HCT116 (cell line): Measurements from ENCODE around the gene IFI27. TPM values are rescaled to one million over a fixed set of nuclear protein-coding genes. Genes with fewer than 3 reads are reported as not detected.

Experiments used
- ATAC-seq: fragments of 200-7000 bp; cut with Tn5 transposase; 2 replicates; pipeline ENCODE4 v1.9.1; 2020; ENCODE audit warnings: mild to moderate bottlenecking, moderate library complexity
- BruUV-seq: library from RNA; stranded (reverse); fragments of 400-500 nt; replicated peaks from 2 replicates; lab custom pipeline; 2021; lab: Mats Ljungman, UMichigan
- CTCF ChIA-PET: fragments of 300-600 bp; sonication (Branson Sonifier 250); formaldehyde crosslinking; loops from one replicate; lab custom pipeline; 2021; ENCODE audit warnings: antibody characterized with exemption; lab: Charles Lee
- POLR2A ChIA-PET: fragments of 300-600, 350-600 bp; sonication (Branson Sonifier 250); formaldehyde crosslinking; loops from one replicate; lab custom pipeline; 2021; ENCODE audit warnings: antibody characterized with exemption; lab: Charles Lee
- RAD21 ChIA-PET, 2 experiments: fragments of 300-600 bp; sonication (Branson Sonifier 250); formaldehyde crosslinking; loops; one replicate each; lab custom pipeline; 2023; ENCODE audit warnings: low total read pairs in 2 of 2; ENCODE audit not compliant: uncharacterized antibody in 2 of 2, unreplicated experiment in 2 of 2, low non-redundant PET in 1 of 2; lab: Charles Lee
- DNase-seq: peaks from one replicate; pipeline ENCODE4 v3.0.0-alpha.2; 2010; ENCODE audit warnings: low read depth, low spot score
- H2AFZ ChIP-seq: fragments of 200-600 bp; shearing (Covaris generic), sonication (generic); 2 replicates; pipeline ENCODE4 v1.6.1; 2017; ENCODE audit warnings: low read depth, mixed run types, mixed read lengths, antibody characterized with exemption, low read length; ENCODE audit not compliant: poor library complexity, severe bottlenecking
- H3K27ac ChIP-seq: 2 replicates; pipeline ENCODE4 v1.5.1; 2012; ENCODE audit warnings: low read depth, low read length
- H3K27me3 ChIP-seq: fragments of 200-600 bp; sonication (generic); 2 replicates; pipeline ENCODE4 v1.6.1; 2016; ENCODE audit warnings: mixed run types, low read length, mixed read lengths; ENCODE audit not compliant: insufficient read depth
- H3K36me3 ChIP-seq, 2 experiments: fragments of 200-500 bp in 1 of 2; fragments of 200-600 bp in 1 of 2; sonication (Bioruptor generic) in 1 of 2; sonication (generic) in 1 of 2; 2 replicates each; pipeline versions ENCODE4 v1.5.1 to v1.6.1; 2014 to 2016; ENCODE audit warnings: low read length in 2 of 2, inconsistent platforms in 1 of 2, mixed read lengths in 1 of 2, mixed run types in 1 of 2; ENCODE audit not compliant: insufficient read depth in 2 of 2, control insufficient read depth in 1 of 2
- H3K4me1 ChIP-seq, 2 experiments: fragments of 200-600 bp in 1 of 2; sonication (generic) in 1 of 2; 2 replicates each; pipeline versions ENCODE4 v1.5.1 to v1.6.1; 2012 to 2017; ENCODE audit warnings: low read length in 2 of 2, inconsistent platforms in 1 of 2, mild to moderate bottlenecking in 1 of 2, mixed read lengths in 1 of 2, mixed run types in 1 of 2, moderate library complexity in 1 of 2; ENCODE audit not compliant: insufficient read depth in 2 of 2, control insufficient read depth in 1 of 2
- H3K4me2 ChIP-seq: fragments of 200-600 bp; sonication (generic); 2 replicates; pipeline ENCODE4 v1.6.1; 2017; ENCODE audit warnings: mixed run types, low read length, mixed read lengths
- H3K4me3 ChIP-seq, 2 experiments: fragments of 200-600 bp in 1 of 2; sonication (generic) in 1 of 2; replicated peaks in 1 of 2; 2 replicates each; pipeline ENCODE4 v1.5.1; 2011 to 2016; ENCODE audit warnings: low read length in 2 of 2, control low read depth in 1 of 2, low read depth in 1 of 2, mild to moderate bottlenecking in 1 of 2, mixed read lengths in 1 of 2, mixed run types in 1 of 2
- H3K79me2 ChIP-seq: fragments of 200-600 bp; sonication (generic); 2 replicates; pipeline ENCODE4 v1.6.1; 2017; ENCODE audit warnings: mild to moderate bottlenecking, mixed run types, low read length, moderate library complexity, mixed read lengths; ENCODE audit not compliant: insufficient read depth
- H3K9ac ChIP-seq: fragments of 200-600 bp; sonication (generic); 2 replicates; pipeline ENCODE4 v1.6.1; 2016; ENCODE audit warnings: low read length, mixed read lengths
- H3K9me2 ChIP-seq: fragments of 200-600 bp; sonication (generic), shearing (Covaris generic); 2 replicates; pipeline ENCODE4 v1.6.1; 2017; ENCODE audit warnings: mixed run types, mild to moderate bottlenecking, moderate library complexity; ENCODE audit not compliant: insufficient read depth
- H3K9me3 ChIP-seq, 2 experiments: fragments of 200-500 bp in 1 of 2; fragments of 200-600 bp in 1 of 2; sonication (Bioruptor generic) in 1 of 2; sonication (generic) in 1 of 2; 2 replicates each; pipeline ENCODE4 v1.6.1; 2014 to 2017; ENCODE audit warnings: low read length in 2 of 2, mixed read lengths in 2 of 2, inconsistent platforms in 1 of 2, low read depth in 1 of 2, mild to moderate bottlenecking in 1 of 2, mixed run types in 1 of 2, moderate library complexity in 1 of 2; ENCODE audit not compliant: control insufficient read depth in 1 of 2, insufficient read depth in 1 of 2
- H4K20me1 ChIP-seq: fragments of 200-600 bp; sonication (generic), shearing (Covaris generic); 2 replicates; pipeline ENCODE4 v1.6.1; 2017; ENCODE audit warnings: mixed run types, mild to moderate bottlenecking, moderate library complexity; ENCODE audit not compliant: insufficient read depth
- CEBPB ChIP-seq: IDR thresholded peaks from 2 replicates; pipeline ENCODE4 v1.6.1; 2012; ENCODE audit warnings: low read depth
- EZH2 ChIP-seq: fragments of 200-600 bp; sonication (generic); IDR thresholded peaks from 2 replicates; pipeline ENCODE4 v1.6.1; 2017; ENCODE audit warnings: antibody characterized with exemption, mixed run types
- JUND ChIP-seq: IDR thresholded peaks from 2 replicates; pipeline ENCODE4 v1.6.1; 2012
- MAX ChIP-seq: IDR thresholded peaks from 2 replicates; pipeline ENCODE4 v1.6.1; 2012
- POLR2A ChIP-seq: IDR thresholded peaks from 2 replicates; pipeline ENCODE4 v1.7.0; 2011; ENCODE audit warnings: borderline replicate concordance; ENCODE audit not compliant: insufficient read depth, insufficient read length; ENCODE audit errors: extremely low read depth
- RAD21 ChIP-seq: IDR thresholded peaks from 2 replicates; pipeline ENCODE4 v1.6.1; 2012; ENCODE audit warnings: low read depth, mild to moderate bottlenecking
- SIN3A ChIP-seq: IDR thresholded peaks from 2 replicates; pipeline ENCODE4 v1.6.1; 2012; ENCODE audit warnings: low read depth
- SP1 ChIP-seq: IDR thresholded peaks from 2 replicates; pipeline ENCODE4 v1.6.1; 2012; ENCODE audit warnings: low read depth
- SRF ChIP-seq: IDR thresholded peaks from 2 replicates; pipeline ENCODE4 v1.6.1; 2012; ENCODE audit warnings: low read depth
- TCF7L2 ChIP-seq: IDR thresholded peaks from 2 replicates; pipeline ENCODE4 v1.7.0; 2011; ENCODE audit warnings: borderline replicate concordance, inconsistent platforms; ENCODE audit not compliant: insufficient read depth, insufficient read length; ENCODE audit errors: extremely low read depth
- YY1 ChIP-seq: IDR thresholded peaks from 2 replicates; pipeline ENCODE4 v1.6.1; 2011; ENCODE audit warnings: low read length, low read depth, moderate library complexity, mild to moderate bottlenecking; ENCODE audit not compliant: insufficient replicate concordance; ENCODE audit errors: extremely low read depth
- ZFX ChIP-seq: fragments of 450-650 bp; IDR thresholded peaks from 2 replicates; pipeline ENCODE4 v1.6.1; 2017
- ZNF274 ChIP-seq: fragments of 200-500 bp; sonication (Bioruptor generic); IDR thresholded peaks from 2 replicates; pipeline ENCODE4 v1.6.1; 2014; ENCODE audit warnings: mild to moderate bottlenecking, low read depth, low read length, inconsistent platforms
- intact Hi-C: fragments of 100-400 bp; cut with micrococcal nuclease; formaldehyde crosslinking; loops from 2 replicates; pipeline ENCODE4 v1.10.0; 2022
- total RNA-seq: library from RNA; stranded (reverse); gene quantifications from one replicate; pipeline ENCODE4 v1.2.1, GENCODE V29; 2021; ENCODE audit not compliant: unreplicated experiment

The IFI27 gene
- total RNA-seq, 1 experiment from 2014 or later = 3.8 TPM

GRCh38 chr14:94165744-94166143 is 55.2 kb downstream of the IFI27 start:
- RAD21 ChIA-PET = no interaction called here
- H3K36me3 ChIP-seq = no peaks in the 10 kb centered on the region

More at GRCh38 chr14:94165744-94166143, 55.2 kb downstream of the IFI27 start:
- Histone ChIP-seq H3K27me3 (no peaks in the 10 kb centered on the region), H2AFZ (no peak overlapping the region), H3K9me2 (no peaks in the 10 kb centered on the region), H3K9ac (no peak overlapping the region), H4K20me1 (no peaks in the 10 kb centered on the region), H3K4me2 (no peak overlapping the region), H3K9me3 (no peaks in the 10 kb centered on the region), H3K4me1 (no peaks in the 10 kb centered on the region), H3K79me2 (no peaks in the 10 kb centered on the region), H3K4me3 (no peak overlapping the region), H3K27ac (no peak overlapping the region)
- BruUV-seq = no TSS peak
- ChIA-PET POLR2A (no interaction called here), CTCF (no interaction called here)
- no peak for TF ChIP-seq POLR2A
- no peak for TF ChIP-seq MAX
- no peak for TF ChIP-seq CEBPB
- TF ChIP-seq SP1 = no peak
- no peak for TF ChIP-seq TCF7L2
- TF ChIP-seq SIN3A = no peak
- no peak for TF ChIP-seq SRF
- TF ChIP-seq EZH2 = no peak
- TF ChIP-seq ZFX = no peak
- no peak for TF ChIP-seq RAD21
- no peak for TF ChIP-seq JUND
- TF ChIP-seq YY1 = no peak
- TF ChIP-seq ZNF274 = no peak
- DNase-seq = no peak
- intact Hi-C loops = no loop called here
- ATAC-seq = no peak

Other genes with a start within 250 kb of the IFI27 start
- gene FAM181A, start 183.4 kb upstream of the IFI27 start, total RNA-seq = not detected
- gene ASB2, start 134.2 kb upstream of the IFI27 start, total RNA-seq = not detected
- not detected for gene CCDC197, start 113.4 kb upstream of the IFI27 start, total RNA-seq
- 6.6 TPM for gene OTUB2, start 84.4 kb upstream of the IFI27 start, total RNA-seq
- 169 TPM for gene DDX24, start 29.5 kb upstream of the IFI27 start, total RNA-seq
- 26.0 TPM for gene IFI27L1, start 29.4 kb upstream of the IFI27 start, total RNA-seq
- 42.9 TPM for gene IFI27L2, start 18.9 kb downstream of the IFI27 start, total RNA-seq
- gene PPP4R4, start 63.6 kb downstream of the IFI27 start, total RNA-seq = 5.5 TPM
- gene SERPINA10, start 182.5 kb downstream of the IFI27 start, total RNA-seq = not detected
- not detected for gene SERPINA6, start 212.6 kb downstream of the IFI27 start, total RNA-seq